ENCODE results near the gene UNKL.

Gene UNKL

GRCh38 chr16:1451702-1452392 lies 37.3 kb upstream of the UNKL start:
- Histone ChIP-seq H3K36me3 (ENCODE audit: insufficient read depth, insufficient read length, low read length) (peaks cover 90% of the 10 kb centered on the region), H3K4me3 (ENCODE audit: insufficient read length, low read depth) (no peak overlapping the region), H3K9ac (ENCODE audit: insufficient read length, low read depth) (no peak overlapping the region), H3K9me3 (ENCODE audit: insufficient read depth, low read length) (no peaks in the 10 kb centered on the region), H3K27me3 (ENCODE audit: insufficient read depth, insufficient read length) (no peaks in the 10 kb centered on the region), H3K4me1 (ENCODE audit: insufficient read depth, insufficient read length) (no peaks in the 10 kb centered on the region)
- no peak for DNase-seq (ENCODE audit: low read depth, low spot score)
- TF ChIP-seq YY1 (IDR thresholded peaks at IDR 0.05; ENCODE audit: insufficient read depth, insufficient read length) (no peak), SUZ12 (IDR thresholded peaks at IDR 0.05; ENCODE audit: extremely low read depth, insufficient read depth, insufficient read length) (no peak), ZNF274 (IDR thresholded peaks at IDR 0.05; ENCODE audit: low read depth, low read length) (no peak)

GRCh38 chr16:1450841-1451240 lies 36.3 kb upstream of the UNKL start:
- Histone ChIP-seq H3K9me3 (ENCODE audit: insufficient read depth, low read length) (no peaks in the 10 kb centered on the region), H3K27me3 (ENCODE audit: insufficient read depth, insufficient read length) (no peaks in the 10 kb centered on the region), H3K9ac (ENCODE audit: insufficient read length, low read depth) (peak overlapping the region; percentile 1), H3K4me3 (ENCODE audit: insufficient read length, low read depth) (no peak overlapping the region), H3K36me3 (ENCODE audit: insufficient read depth, insufficient read length, low read length) (peaks cover 96% of the 10 kb centered on the region), H3K4me1 (ENCODE audit: insufficient read depth, insufficient read length) (no peaks in the 10 kb centered on the region)
- no peak for DNase-seq (ENCODE audit: low read depth, low spot score)
- no peak for TF ChIP-seq YY1 (IDR thresholded peaks at IDR 0.05; ENCODE audit: insufficient read depth, insufficient read length)

DNA sequence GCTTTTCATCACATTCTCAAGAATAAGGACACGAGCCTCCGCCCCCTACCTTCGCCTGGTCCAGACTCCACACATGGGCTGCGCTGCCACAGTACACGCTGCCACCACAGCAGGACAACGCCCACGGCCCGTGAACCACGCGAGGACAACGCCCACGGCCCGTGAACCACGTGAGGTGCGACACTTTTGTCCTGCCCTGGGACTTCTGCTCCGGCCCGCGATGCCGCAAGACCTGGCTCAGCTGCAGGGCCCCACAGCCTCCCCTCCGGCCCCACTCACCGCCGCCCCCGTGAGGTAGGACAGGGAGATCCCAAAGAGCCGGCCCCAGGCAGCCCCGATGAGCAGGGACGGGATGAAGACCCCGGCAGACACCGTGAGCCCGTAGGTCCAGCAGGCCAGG lies 35.7 kb upstream of the UNKL start:
- DNase-seq (ENCODE audit: low read depth, low spot score) = no peak
- H3K4me1 ChIP-seq (ENCODE audit: insufficient read depth, insufficient read length) = no peaks in the 10 kb centered on the region
- TF ChIP-seq SUZ12 (IDR thresholded peaks at IDR 0.05; ENCODE audit: extremely low read depth, insufficient read depth, insufficient read length) (no peak), YY1 (IDR thresholded peaks at IDR 0.05; ENCODE audit: insufficient read depth, insufficient read length) (no peak)
- H3K9me3 ChIP-seq (ENCODE audit: insufficient read depth, low read length) = no peaks in the 10 kb centered on the region
- no peak overlapping the region for H3K9ac ChIP-seq (ENCODE audit: insufficient read length, low read depth)
- peaks cover 96% of the 10 kb centered on the region for H3K36me3 ChIP-seq (ENCODE audit: insufficient read depth, insufficient read length, low read length)
- no peaks in the 10 kb centered on the region for H3K27me3 ChIP-seq (ENCODE audit: insufficient read depth, insufficient read length)
- no peak overlapping the region for H3K4me3 ChIP-seq (ENCODE audit: insufficient read length, low read depth)

GRCh38 chr16:1449201-1449788 lies 34.8 kb upstream of the UNKL start:
- no peak overlapping the region for H3K9ac ChIP-seq (ENCODE audit: insufficient read length, low read depth)
- H3K36me3 ChIP-seq (ENCODE audit: insufficient read depth, insufficient read length, low read length) = peaks cover 87% of the 10 kb centered on the region
- no peaks in the 10 kb centered on the region for H3K4me1 ChIP-seq (ENCODE audit: insufficient read depth, insufficient read length)
- H3K4me3 ChIP-seq (ENCODE audit: insufficient read length, low read depth) = no peak overlapping the region
- no peaks in the 10 kb centered on the region for H3K9me3 ChIP-seq (ENCODE audit: insufficient read depth, low read length)
- H3K27me3 ChIP-seq (ENCODE audit: insufficient read depth, insufficient read length) = no peaks in the 10 kb centered on the region
- TF ChIP-seq ZNF274 (IDR thresholded peaks at IDR 0.05; ENCODE audit: low read depth, low read length) = no peak
- DNase-seq (ENCODE audit: low read depth, low spot score) = no peak

GRCh38 chr16:1448536-1449116 lies 34.1 kb upstream of the UNKL start:
- H3K9me3 ChIP-seq (ENCODE audit: insufficient read depth, low read length) = no peaks in the 10 kb centered on the region
- no peak overlapping the region for H3K9ac ChIP-seq (ENCODE audit: insufficient read length, low read depth)
- TF ChIP-seq SUZ12 (IDR thresholded peaks at IDR 0.05; ENCODE audit: extremely low read depth, insufficient read depth, insufficient read length) (no peak), YY1 (IDR thresholded peaks at IDR 0.05; ENCODE audit: insufficient read depth, insufficient read length) (no peak), ZNF274 (IDR thresholded peaks at IDR 0.05; ENCODE audit: low read depth, low read length) (no peak)
- H3K4me3 ChIP-seq (ENCODE audit: insufficient read length, low read depth) = no peak overlapping the region
- no peak for DNase-seq (ENCODE audit: low read depth, low spot score)
- H3K36me3 ChIP-seq (ENCODE audit: insufficient read depth, insufficient read length, low read length) = peaks cover 80% of the 10 kb centered on the region
- no peaks in the 10 kb centered on the region for H3K4me1 ChIP-seq (ENCODE audit: insufficient read depth, insufficient read length)
- H3K27me3 ChIP-seq (ENCODE audit: insufficient read depth, insufficient read length) = no peaks in the 10 kb centered on the region

DNA sequence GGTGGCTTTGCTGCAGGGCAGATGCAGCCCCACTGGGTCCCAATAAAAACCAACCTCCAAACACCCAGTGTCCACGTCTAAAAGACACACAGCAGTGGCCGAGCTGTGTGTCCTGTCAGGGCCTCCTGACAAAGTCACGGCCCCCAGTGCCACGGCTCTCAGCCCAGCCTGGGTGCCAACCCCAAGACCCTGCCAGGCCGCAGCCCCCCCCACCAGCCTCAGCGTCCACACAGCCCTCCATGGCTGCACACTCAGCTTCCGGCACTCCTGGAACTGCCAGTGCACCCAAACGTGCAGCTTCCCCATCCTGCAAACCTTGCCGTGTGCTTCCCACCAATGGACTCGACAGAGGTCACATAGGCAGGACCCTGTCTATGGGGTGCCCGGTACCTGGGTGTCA lies 33.5 kb upstream of the UNKL start:
- no peak for DNase-seq (ENCODE audit: low read depth, low spot score)
- H3K4me1 ChIP-seq (ENCODE audit: insufficient read depth, insufficient read length) = no peaks in the 10 kb centered on the region
- no peaks in the 10 kb centered on the region for H3K27me3 ChIP-seq (ENCODE audit: insufficient read depth, insufficient read length)
- TF ChIP-seq YY1 (IDR thresholded peaks at IDR 0.05; ENCODE audit: insufficient read depth, insufficient read length) = no peak
- TF ChIP-seq ZNF274 (IDR thresholded peaks at IDR 0.05; ENCODE audit: low read depth, low read length) = no peak
- TF ChIP-seq SUZ12 (IDR thresholded peaks at IDR 0.05; ENCODE audit: extremely low read depth, insufficient read depth, insufficient read length) = no peak
- H3K9me3 ChIP-seq (ENCODE audit: insufficient read depth, low read length) = no peaks in the 10 kb centered on the region
- no peak overlapping the region for H3K9ac ChIP-seq (ENCODE audit: insufficient read length, low read depth)
- no peak overlapping the region for H3K4me3 ChIP-seq (ENCODE audit: insufficient read length, low read depth)
- H3K36me3 ChIP-seq (ENCODE audit: insufficient read depth, insufficient read length, low read length) = peaks cover 75% of the 10 kb centered on the region

DNA sequence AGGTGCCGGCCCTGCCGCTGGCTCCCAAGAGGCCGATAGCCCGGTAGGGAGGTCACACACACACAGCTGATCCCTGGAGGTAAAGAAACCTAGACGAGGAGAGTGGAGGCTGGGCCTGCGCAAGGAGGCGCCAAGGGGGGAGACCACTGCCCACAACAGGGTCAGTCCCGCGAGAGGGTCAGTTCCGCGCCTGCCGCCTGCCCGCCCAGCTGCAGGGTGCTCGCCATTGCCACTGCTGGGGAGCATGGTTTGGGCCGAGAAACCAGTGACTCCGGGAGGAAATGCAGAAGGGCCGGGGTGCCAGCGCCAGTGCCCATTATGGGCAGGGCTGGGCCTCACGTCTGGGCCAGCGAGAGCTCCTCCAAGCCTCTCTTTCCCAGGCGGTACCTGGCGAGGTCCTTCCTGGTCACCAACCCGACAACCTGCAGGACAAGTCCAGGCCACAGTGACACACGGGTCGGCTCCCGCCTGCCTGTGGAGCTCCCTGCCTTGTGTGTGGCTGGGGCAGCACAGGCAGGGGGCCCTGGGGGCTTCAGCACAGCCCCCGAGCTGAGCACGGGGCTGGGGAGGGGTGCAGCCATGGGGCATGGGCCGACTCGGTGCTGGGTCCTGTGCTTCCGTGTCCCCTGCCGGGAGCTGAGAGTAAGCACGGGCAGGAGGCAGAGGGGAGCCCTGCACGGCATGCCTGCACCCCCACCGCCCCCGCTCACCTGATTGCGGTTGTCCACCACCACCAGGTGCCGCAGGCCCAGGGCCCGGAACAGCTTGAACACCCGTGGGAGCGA lies 32.0 kb upstream of the UNKL start:
- TF ChIP-seq SUZ12 (IDR thresholded peaks at IDR 0.05; ENCODE audit: extremely low read depth, insufficient read depth, insufficient read length) = no peak
- no peak for TF ChIP-seq YY1 (IDR thresholded peaks at IDR 0.05; ENCODE audit: insufficient read depth, insufficient read length)
- no peak for TF ChIP-seq ZNF274 (IDR thresholded peaks at IDR 0.05; ENCODE audit: low read depth, low read length)
- no peak for DNase-seq (ENCODE audit: low read depth, low spot score)
- peaks cover 61% of the 10 kb centered on the region for H3K36me3 ChIP-seq (ENCODE audit: insufficient read depth, insufficient read length, low read length)

More for the DNA sequence above, 32.0 kb upstream of the UNKL start:
- Histone ChIP-seq H3K27me3 (ENCODE audit: insufficient read depth, insufficient read length) (no peaks in the 10 kb centered on the region), H3K9ac (ENCODE audit: insufficient read length, low read depth) (peak overlapping the region; percentile 3), H3K4me3 (ENCODE audit: insufficient read length, low read depth) (no peak overlapping the region), H3K9me3 (ENCODE audit: insufficient read depth, low read length) (no peaks in the 10 kb centered on the region), H3K4me1 (ENCODE audit: insufficient read depth, insufficient read length) (no peaks in the 10 kb centered on the region)
